T-helper 2 cell treated with Interferon-gamma antibody and Interleukin-4, amounts not matched to agents 5 μg/mL and 100 μg/mL, for 36 hours (primary cell): ENCODE results near the gene KLK13.

Experiments used
- DNase-seq: peaks from one replicate; pipeline ENCODE4 v3.0.0; 2021; ENCODE audit warnings: low spot score
- H3K27ac Mint-ChIP-seq: one replicate; pipeline ENCODE4 v1.8.0; 2021; ENCODE audit warnings: mild to moderate bottlenecking, mixed read lengths
- H3K27me3 Mint-ChIP-seq: one replicate; pipeline ENCODE4 v1.8.0; 2021; ENCODE audit warnings: low read depth, mixed read lengths
- H3K36me3 Mint-ChIP-seq: one replicate; pipeline ENCODE4 v1.8.0; 2021; ENCODE audit warnings: low read depth, mixed read lengths
- H3K4me1 Mint-ChIP-seq: one replicate; pipeline ENCODE4 v1.8.0; 2021; ENCODE audit warnings: low read depth, mixed read lengths
- H3K4me3 Mint-ChIP-seq: one replicate; pipeline ENCODE4 v1.8.0; 2022; ENCODE audit warnings: mild to moderate bottlenecking, moderate library complexity, mixed read lengths
- H3K9me3 Mint-ChIP-seq: one replicate; pipeline ENCODE4 v1.8.0; 2021; ENCODE audit warnings: mixed read lengths

Gene KLK13

GRCh38 chr19:51012661-51013190 is 52.2 kb downstream of the KLK13 start:
- peaks cover 32% of the 10 kb centered on the region for H3K27me3 Mint-ChIP-seq
- no peak overlapping the region for H3K27ac Mint-ChIP-seq
- H3K9me3 Mint-ChIP-seq, result no peaks in the 10 kb centered on the region

GRCh38 chr19:51010066-51010795 is 54.7 kb downstream of the KLK13 start:
- no peaks in the 10 kb centered on the region for H3K9me3 Mint-ChIP-seq
- H3K4me1 Mint-ChIP-seq, result peaks cover 9% of the 10 kb centered on the region
- peaks cover 11% of the 10 kb centered on the region for H3K27me3 Mint-ChIP-seq
- no peaks in the 10 kb centered on the region for H3K36me3 Mint-ChIP-seq
- H3K27ac Mint-ChIP-seq, result no peak overlapping the region
- DNase-seq, result no peak
- H3K4me3 Mint-ChIP-seq, result no peak overlapping the region

More at GRCh38 chr19:51012661-51013190, 52.2 kb downstream of the KLK13 start:
- DNase-seq, result no peak
- Mint-ChIP-seq H3K4me1 (peaks cover 9% of the 10 kb centered on the region), H3K4me3 (no peak overlapping the region), H3K36me3 (no peaks in the 10 kb centered on the region)

GRCh38 chr19:51009061-51009891 is 55.6 kb downstream of the KLK13 start:
- Mint-ChIP-seq H3K9me3 (no peaks in the 10 kb centered on the region), H3K4me3 (no peak overlapping the region), H3K27me3 (peaks cover 3% of the 10 kb centered on the region), H3K27ac (no peak overlapping the region), H3K36me3 (no peaks in the 10 kb centered on the region), H3K4me1 (peaks cover 5% of the 10 kb centered on the region)
- no peak for DNase-seq

GRCh38 chr19:51007488-51007887 is 57.4 kb downstream of the KLK13 start:
- Mint-ChIP-seq H3K4me3 (no peak overlapping the region), H3K4me1 (no peaks in the 10 kb centered on the region), H3K36me3 (no peaks in the 10 kb centered on the region), H3K27me3 (peaks cover 2% of the 10 kb centered on the region), H3K9me3 (no peaks in the 10 kb centered on the region), H3K27ac (no peak overlapping the region)
- DNase-seq, result no peak

- H3K4me3 Mint-ChIP-seq, result no peak overlapping the region
- H3K27me3 Mint-ChIP-seq, result no peaks in the 10 kb centered on the region
- H3K36me3 Mint-ChIP-seq, result no peaks in the 10 kb centered on the region
- no peak overlapping the region for H3K27ac Mint-ChIP-seq
- H3K9me3 Mint-ChIP-seq, result no peaks in the 10 kb centered on the region
- no peak for DNase-seq
- no peaks in the 10 kb centered on the region for H3K4me1 Mint-ChIP-seq
Observed at GRCh38 chr19:51006406-51006805, 58.5 kb downstream of the KLK13 start.
